ENCODE results near the gene ADH1B. TPM values are rescaled to one million over a fixed set of nuclear protein-coding genes. Genes with fewer than 3 reads are reported as not detected.

The ADH1B gene
- total and polyA plus RNA-seq, 2 experiments from 2014 or later: not detected

GRCh38 chr4:99317354-99317753, 3.8 kb downstream of the ADH1B start:
- Histone ChIP-seq H3K9me3 (ENCODE audit: low read depth) (no peaks in the 10 kb centered on the region), H3K27ac (no peak overlapping the region), H3K36me3 (no peaks in the 10 kb centered on the region), H3K27me3 (no peaks in the 10 kb centered on the region), H3K4me1 (ENCODE audit: low read depth) (no peaks in the 10 kb centered on the region), H3K4me3 (no peak overlapping the region)
- no peak for TF ChIP-seq CTCF (IDR thresholded peaks at IDR 0.05; ENCODE audit: low read depth, low read length)
- DNase-seq (ENCODE audit: low read depth in 1 of 2, low spot score in 1 of 2): no peak

GRCh38 chr4:99315839-99316238, 5.4 kb downstream of the ADH1B start:
- no peak for DNase-seq (ENCODE audit: low read depth in 1 of 2, low spot score in 1 of 2)
- Histone ChIP-seq H3K27me3 (no peaks in the 10 kb centered on the region), H3K9me3 (ENCODE audit: low read depth) (no peaks in the 10 kb centered on the region), H3K36me3 (no peaks in the 10 kb centered on the region), H3K27ac (no peak overlapping the region), H3K4me3 (no peak overlapping the region), H3K4me1 (ENCODE audit: low read depth) (no peaks in the 10 kb centered on the region)
- no peak for TF ChIP-seq CTCF (IDR thresholded peaks at IDR 0.05; ENCODE audit: low read depth, low read length)

- Histone ChIP-seq H3K9me3 (ENCODE audit: low read depth) (no peaks in the 10 kb centered on the region), H3K27ac (no peak overlapping the region)
Measured at GRCh38 chr4:99314211-99314610, 7.0 kb downstream of the ADH1B start.

GRCh38 chr4:99310389-99310788, 10.8 kb downstream of the ADH1B start:
- no peak for TF ChIP-seq CTCF (IDR thresholded peaks at IDR 0.05; ENCODE audit: low read depth, low read length)
- no peak for DNase-seq (ENCODE audit: low read depth in 1 of 2, low spot score in 1 of 2)
- no peaks in the 10 kb centered on the region for H3K4me1 ChIP-seq (ENCODE audit: low read depth)

More at GRCh38 chr4:99314211-99314610, 7.0 kb downstream of the ADH1B start:
- DNase-seq (ENCODE audit: low read depth in 1 of 2, low spot score in 1 of 2): no peak
- H3K27me3 ChIP-seq: no peaks in the 10 kb centered on the region
- TF ChIP-seq CTCF (IDR thresholded peaks at IDR 0.05; ENCODE audit: low read depth, low read length): no peak
- no peak overlapping the region for H3K4me3 ChIP-seq
- H3K4me1 ChIP-seq (ENCODE audit: low read depth): no peaks in the 10 kb centered on the region
- no peaks in the 10 kb centered on the region for H3K36me3 ChIP-seq

GRCh38 chr4:99305638-99306400, 15.4 kb downstream of the ADH1B start:
- no peak overlapping the region for H3K27ac ChIP-seq
- no peaks in the 10 kb centered on the region for H3K4me1 ChIP-seq (ENCODE audit: low read depth)
- no peak for DNase-seq (ENCODE audit: low read depth in 1 of 2, low spot score in 1 of 2)
- TF ChIP-seq CTCF (IDR thresholded peaks at IDR 0.05; ENCODE audit: low read depth, low read length): no peak
- H3K9me3 ChIP-seq (ENCODE audit: low read depth): no peaks in the 10 kb centered on the region
- H3K36me3 ChIP-seq: no peaks in the 10 kb centered on the region
- no peaks in the 10 kb centered on the region for H3K27me3 ChIP-seq
- no peak overlapping the region for H3K4me3 ChIP-seq

More at GRCh38 chr4:99310389-99310788, 10.8 kb downstream of the ADH1B start:
- no peaks in the 10 kb centered on the region for H3K27me3 ChIP-seq
- H3K36me3 ChIP-seq: no peaks in the 10 kb centered on the region
- H3K9me3 ChIP-seq (ENCODE audit: low read depth): no peaks in the 10 kb centered on the region
- H3K27ac ChIP-seq: no peak overlapping the region
- no peak overlapping the region for H3K4me3 ChIP-seq

Measured in cardiac muscle cell (in vitro differentiated cells and primary cell).